Natural killer cell (primary cell): ENCODE results near the gene XPOT. TPM values are rescaled to one million over a fixed set of nuclear protein-coding genes. Genes with fewer than 3 reads are reported as not detected.

Source experiments
- ATAC-seq, 3 donors: fragments of 150-1000 bp in 2 of 3; fragments of 200-7000 bp in 1 of 3; cut with Tn5 transposase; 1 replicate in 1 of 3; 2 replicates in 2 of 3; pipeline ENCODE4 v1.10.0; 2021; ENCODE audit warnings: mild to moderate bottlenecking in 2 of 3, moderate library complexity in 2 of 3
- DNase-seq, 2 donors: peaks; one replicate each; pipeline versions ENCODE4 v3.0.0 to v3.0.0-alpha.2; 2013 to 2021; ENCODE audit warnings: mixed read lengths in 1 of 2
- H3K27ac ChIP-seq: one replicate; pipeline ENCODE4 v1.5.1; 2013; ENCODE audit warnings: mild to moderate bottlenecking, low read length
- H3K27me3 ChIP-seq: one replicate; pipeline ENCODE4 v1.6.1; 2013; ENCODE audit warnings: low read length; ENCODE audit not compliant: control insufficient read depth, insufficient read depth
- H3K36me3 ChIP-seq: one replicate; pipeline ENCODE4 v1.6.1; 2013; ENCODE audit warnings: low read length; ENCODE audit not compliant: control insufficient read depth, insufficient read depth
- H3K4me1 ChIP-seq: one replicate; pipeline ENCODE4 v1.6.1; 2013; ENCODE audit warnings: low read length; ENCODE audit not compliant: control insufficient read depth, insufficient read depth
- H3K4me3 ChIP-seq: one replicate; pipeline ENCODE4 v1.5.1; 2013; ENCODE audit warnings: low read length
- H3K9me3 ChIP-seq: one replicate; pipeline ENCODE4 v1.6.1; 2013; ENCODE audit warnings: low read length; ENCODE audit not compliant: control insufficient read depth, insufficient read depth
- H3K27ac Mint-ChIP-seq, 2 donors: one replicate each; pipeline ENCODE4 v1.8.0; 2022; ENCODE audit warnings: mild to moderate bottlenecking in 2 of 2, mixed read lengths in 2 of 2, moderate library complexity in 1 of 2
- H3K27me3 Mint-ChIP-seq, 2 donors: one replicate each; pipeline ENCODE4 v1.8.0; 2022; ENCODE audit warnings: low read depth in 2 of 2, mixed read lengths in 2 of 2
- H3K36me3 Mint-ChIP-seq: one replicate; pipeline ENCODE4 v1.8.0; 2022; ENCODE audit warnings: mixed read lengths
- H3K4me1 Mint-ChIP-seq, 2 donors: one replicate each; pipeline ENCODE4 v1.8.0; 2022; ENCODE audit warnings: mixed read lengths in 2 of 2
- H3K4me3 Mint-ChIP-seq: one replicate; pipeline ENCODE4 v1.8.0; 2022; ENCODE audit warnings: mild to moderate bottlenecking, moderate library complexity, mixed read lengths
- H3K9me3 Mint-ChIP-seq, 2 donors: one replicate each; pipeline ENCODE4 v1.8.0; 2022; ENCODE audit warnings: mixed read lengths in 2 of 2
- WGBS: methylation state at CpG from one replicate; pipeline ENCODE4 v1.1.7; 2013; ENCODE audit warnings: missing lambda C conversion rate; ENCODE audit not compliant: insufficient coverage; 5-methylcytosine and 5-hydroxymethylcytosine counted together
- intact Hi-C: fragments of 100-400 bp; cut with micrococcal nuclease; formaldehyde crosslinking; loops from one replicate; pipeline ENCODE4 v1.14.2; 2022
- total RNA-seq, 4 donors: library from RNA; stranded (reverse); fragments of 120-200 nt in 1 of 4; gene quantifications; one replicate each; pipeline versions ENCODE4 v1.2.3 to v1.2.4, GENCODE V29; 2013 to 2022
- TF ChIP-seq, protein P1 (sequence below): fragments of 200-600 bp; IDR thresholded peaks from one replicate; pipeline ENCODE4 v1.8.0; 2022; ENCODE audit warnings: antibody characterized with exemption

The XPOT gene
- total RNA-seq, 3 donors from 2014 or later (not counting 1 experiment from before 2014, with no cell fraction given), result 39.8 to 51.5 (median 45.0) TPM

DNA sequence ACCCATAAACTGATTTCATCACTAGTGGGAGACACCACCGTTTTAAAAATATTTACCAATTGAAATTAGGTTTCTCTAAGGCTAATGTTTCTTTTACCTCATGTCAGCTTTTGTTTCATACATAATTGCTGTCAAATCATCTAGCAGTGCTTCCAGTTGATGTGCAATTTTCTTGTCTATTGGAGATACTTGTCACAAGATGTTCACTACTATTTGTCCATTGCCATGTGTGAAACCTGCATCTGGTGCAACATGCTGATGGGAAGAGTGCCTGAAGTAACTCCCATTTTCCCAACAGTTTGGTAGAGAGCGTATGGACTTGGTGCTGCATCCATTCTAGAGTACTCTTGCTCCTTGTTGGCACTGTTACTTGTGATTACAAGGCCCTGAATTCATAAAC is 9.7 kb downstream of the XPOT start:
- Mint-ChIP-seq H3K36me3 (peaks cover 23% of the 10 kb centered on the region), H3K27ac (no peak overlapping the region), H3K27me3 (no peaks in the 10 kb centered on the region), H3K4me3 (no peak overlapping the region), H3K9me3 (no peaks in the 10 kb centered on the region), H3K4me1 (peaks cover 0 to 4% of the 10 kb centered on the region in 2 donors)
- no peak overlapping the region for H3K27ac ChIP-seq
- TF ChIP-seq, protein P1, sequence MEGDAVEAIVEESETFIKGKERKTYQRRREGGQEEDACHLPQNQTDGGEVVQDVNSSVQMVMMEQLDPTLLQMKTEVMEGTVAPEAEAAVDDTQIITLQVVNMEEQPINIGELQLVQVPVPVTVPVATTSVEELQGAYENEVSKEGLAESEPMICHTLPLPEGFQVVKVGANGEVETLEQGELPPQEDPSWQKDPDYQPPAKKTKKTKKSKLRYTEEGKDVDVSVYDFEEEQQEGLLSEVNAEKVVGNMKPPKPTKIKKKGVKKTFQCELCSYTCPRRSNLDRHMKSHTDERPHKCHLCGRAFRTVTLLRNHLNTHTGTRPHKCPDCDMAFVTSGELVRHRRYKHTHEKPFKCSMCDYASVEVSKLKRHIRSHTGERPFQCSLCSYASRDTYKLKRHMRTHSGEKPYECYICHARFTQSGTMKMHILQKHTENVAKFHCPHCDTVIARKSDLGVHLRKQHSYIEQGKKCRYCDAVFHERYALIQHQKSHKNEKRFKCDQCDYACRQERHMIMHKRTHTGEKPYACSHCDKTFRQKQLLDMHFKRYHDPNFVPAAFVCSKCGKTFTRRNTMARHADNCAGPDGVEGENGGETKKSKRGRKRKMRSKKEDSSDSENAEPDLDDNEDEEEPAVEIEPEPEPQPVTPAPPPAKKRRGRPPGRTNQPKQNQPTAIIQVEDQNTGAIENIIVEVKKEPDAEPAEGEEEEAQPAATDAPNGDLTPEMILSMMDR, result no peak
- no peak for DNase-seq
- H3K9me3 ChIP-seq, result no peaks in the 10 kb centered on the region
- H3K4me1 ChIP-seq, result no peaks in the 10 kb centered on the region
- H3K36me3 ChIP-seq, result peaks cover 83% of the 10 kb centered on the region
- 95% methylated on average over 1 of the region's 2 CpGs for WGBS
- H3K27me3 ChIP-seq, result no peaks in the 10 kb centered on the region
- intact Hi-C loops, result no loop called here
- no peak for ATAC-seq
- no peak overlapping the region for H3K4me3 ChIP-seq

DNA sequence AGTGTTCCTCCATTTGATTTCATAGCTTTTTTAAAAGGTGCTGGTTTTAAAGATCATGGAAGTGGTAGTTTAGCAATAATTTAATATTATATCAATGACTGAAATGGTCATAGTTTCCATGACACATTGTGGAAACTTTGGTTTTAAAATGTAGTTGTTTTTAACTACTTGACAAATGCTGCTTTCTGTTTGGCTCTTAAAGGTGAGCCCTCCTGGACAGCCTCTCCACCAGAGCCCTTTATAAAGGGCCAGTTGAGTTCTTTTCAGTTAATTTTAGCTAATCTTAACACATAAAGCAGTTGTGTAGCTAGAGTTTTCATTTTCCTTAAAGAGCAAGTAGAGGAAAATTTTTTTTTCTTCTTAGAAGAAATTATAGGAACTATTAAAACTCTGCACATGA is 14.0 kb downstream of the XPOT start:
- ATAC-seq, result no peak
- Mint-ChIP-seq H3K4me1 (no peaks in the 10 kb centered on the region), H3K4me3 (no peak overlapping the region), H3K36me3 (peaks cover 22% of the 10 kb centered on the region), H3K27ac (no peak overlapping the region), H3K27me3 (no peaks in the 10 kb centered on the region), H3K9me3 (no peaks in the 10 kb centered on the region)
- no peak overlapping the region for H3K4me3 ChIP-seq
- H3K27ac ChIP-seq, result no peak overlapping the region
- intact Hi-C loops, result no loop called here
- TF ChIP-seq, protein P1, result no peak
- no peaks in the 10 kb centered on the region for H3K4me1 ChIP-seq
- no peak for DNase-seq
- H3K36me3 ChIP-seq, result peaks cover 90% of the 10 kb centered on the region
- no peaks in the 10 kb centered on the region for H3K9me3 ChIP-seq
- H3K27me3 ChIP-seq, result no peaks in the 10 kb centered on the region

GRCh38 chr12:64419696-64420095 is 15.5 kb downstream of the XPOT start:
- TF ChIP-seq, protein P1, result no peak
- intact Hi-C loops, result no loop called here
- no peaks in the 10 kb centered on the region for H3K9me3 Mint-ChIP-seq
- Histone ChIP-seq H3K27me3 (no peaks in the 10 kb centered on the region), H3K4me3 (no peak overlapping the region), H3K9me3 (no peaks in the 10 kb centered on the region), H3K27ac (no peak overlapping the region), H3K4me1 (no peaks in the 10 kb centered on the region), H3K36me3 (peaks cover 90% of the 10 kb centered on the region)
- DNase-seq (no peak), ATAC-seq (no peak)
- H3K27me3 Mint-ChIP-seq, result no peaks in the 10 kb centered on the region
- peaks cover 22% of the 10 kb centered on the region for H3K36me3 Mint-ChIP-seq
- 100% methylated on average over 2 of the region's 3 CpGs for WGBS
- no peak overlapping the region for H3K4me3 Mint-ChIP-seq
- no peaks in the 10 kb centered on the region for H3K4me1 Mint-ChIP-seq
- H3K27ac Mint-ChIP-seq, result no peak overlapping the region

DNA sequence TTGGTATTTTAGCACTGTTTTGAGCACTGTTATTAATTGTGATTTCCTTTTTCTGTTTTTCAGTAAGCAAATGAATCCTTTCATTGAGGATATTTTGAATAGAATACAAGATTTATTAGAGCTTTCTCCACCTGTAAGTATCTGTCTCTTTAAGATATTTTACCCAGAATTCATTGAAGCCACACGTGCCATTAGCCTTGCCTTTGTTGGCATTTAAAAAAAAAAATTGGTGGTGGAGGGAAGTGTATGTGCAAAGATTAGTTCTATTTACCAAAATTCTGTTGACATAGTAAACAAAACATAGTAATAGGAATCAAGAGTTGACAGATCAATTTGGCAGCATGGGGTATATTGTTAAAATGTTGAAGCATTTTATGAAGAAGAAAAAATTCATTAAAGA is 23.8 kb downstream of the XPOT start:
- no peak for DNase-seq
- Mint-ChIP-seq H3K4me3 (no peak overlapping the region), H3K36me3 (peaks cover 32% of the 10 kb centered on the region), H3K27me3 (no peaks in the 10 kb centered on the region), H3K4me1 (no peaks in the 10 kb centered on the region), H3K27ac (no peak overlapping the region), H3K9me3 (no peaks in the 10 kb centered on the region)
- H3K27me3 ChIP-seq, result no peaks in the 10 kb centered on the region
- no CpG with 5 or more reads among the region's 1 CpG for WGBS
- ATAC-seq, result no peak
- H3K9me3 ChIP-seq, result no peaks in the 10 kb centered on the region
- H3K4me1 ChIP-seq, result no peaks in the 10 kb centered on the region
- TF ChIP-seq, protein P1, result no peak
- peaks cover 88% of the 10 kb centered on the region for H3K36me3 ChIP-seq
- no peak overlapping the region for H3K27ac ChIP-seq
- no peak overlapping the region for H3K4me3 ChIP-seq
- intact Hi-C loops, result no loop called here
